ENCODE results near the gene PDE4D.
"Not testable (repeated sequence)": the region's sequence is repeated elsewhere in the genome, so short reads cannot be mapped to it uniquely, and the experiment has no call there.

The PDE4D gene

DNA sequence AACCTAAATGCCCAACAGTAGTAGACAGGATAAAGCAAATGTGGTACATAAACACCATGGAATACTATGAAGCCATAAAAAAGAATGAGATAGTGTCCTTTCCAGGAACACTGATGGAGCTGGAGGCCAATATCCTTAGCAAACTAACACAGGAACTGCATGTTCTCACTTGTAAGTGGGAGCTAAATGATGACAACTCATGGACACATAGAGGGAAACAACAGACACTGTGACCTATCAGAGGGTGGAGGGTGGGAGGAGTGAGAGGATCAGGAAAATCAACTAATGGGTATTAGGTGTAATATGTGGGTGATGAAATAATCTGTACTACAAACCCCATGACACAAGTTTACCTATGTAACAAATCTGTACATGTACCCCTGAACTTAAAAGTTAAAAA is 805.0 kb downstream of the PDE4D start:
- no peak for DNase-seq

DNA sequence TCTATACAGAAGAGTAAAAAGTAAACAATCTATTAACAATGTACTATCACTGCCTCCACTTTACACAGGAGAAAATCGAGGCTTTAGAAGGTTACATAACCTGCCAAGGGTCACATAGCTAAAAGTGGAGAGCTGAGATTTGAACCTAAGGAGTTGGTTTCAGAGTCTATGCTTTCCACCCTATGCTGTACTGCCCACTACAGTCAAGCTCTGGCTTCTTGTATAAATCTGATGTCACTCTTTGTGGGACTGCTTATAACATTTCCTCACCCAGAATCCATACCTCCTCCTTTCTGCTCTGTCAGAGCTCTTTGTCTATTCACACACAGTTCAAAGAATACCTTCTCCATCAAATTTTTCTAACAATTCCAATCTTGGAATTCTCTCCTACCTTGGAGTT is 807.5 kb downstream of the PDE4D start:
- no peak for DNase-seq

DNA sequence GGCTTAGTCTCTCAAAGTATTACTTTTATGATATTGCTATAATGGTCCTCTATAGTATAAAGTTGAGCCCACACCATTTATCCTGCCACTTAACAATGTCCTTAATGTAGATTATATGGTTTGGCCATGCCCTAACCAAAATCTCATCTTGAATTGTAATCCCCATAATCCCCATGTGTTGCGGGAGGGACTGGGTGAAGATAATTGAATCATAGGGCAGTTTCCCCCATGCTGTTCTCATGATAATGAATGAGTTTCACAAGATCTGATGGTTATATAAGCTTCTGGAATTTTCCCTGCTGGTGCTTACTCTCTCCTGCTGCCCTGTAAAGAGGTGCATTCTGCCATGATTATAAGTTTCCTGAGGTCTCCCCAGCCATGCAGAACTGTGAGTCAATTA is 811.8 kb downstream of the PDE4D start:
- no peak for DNase-seq

DNA sequence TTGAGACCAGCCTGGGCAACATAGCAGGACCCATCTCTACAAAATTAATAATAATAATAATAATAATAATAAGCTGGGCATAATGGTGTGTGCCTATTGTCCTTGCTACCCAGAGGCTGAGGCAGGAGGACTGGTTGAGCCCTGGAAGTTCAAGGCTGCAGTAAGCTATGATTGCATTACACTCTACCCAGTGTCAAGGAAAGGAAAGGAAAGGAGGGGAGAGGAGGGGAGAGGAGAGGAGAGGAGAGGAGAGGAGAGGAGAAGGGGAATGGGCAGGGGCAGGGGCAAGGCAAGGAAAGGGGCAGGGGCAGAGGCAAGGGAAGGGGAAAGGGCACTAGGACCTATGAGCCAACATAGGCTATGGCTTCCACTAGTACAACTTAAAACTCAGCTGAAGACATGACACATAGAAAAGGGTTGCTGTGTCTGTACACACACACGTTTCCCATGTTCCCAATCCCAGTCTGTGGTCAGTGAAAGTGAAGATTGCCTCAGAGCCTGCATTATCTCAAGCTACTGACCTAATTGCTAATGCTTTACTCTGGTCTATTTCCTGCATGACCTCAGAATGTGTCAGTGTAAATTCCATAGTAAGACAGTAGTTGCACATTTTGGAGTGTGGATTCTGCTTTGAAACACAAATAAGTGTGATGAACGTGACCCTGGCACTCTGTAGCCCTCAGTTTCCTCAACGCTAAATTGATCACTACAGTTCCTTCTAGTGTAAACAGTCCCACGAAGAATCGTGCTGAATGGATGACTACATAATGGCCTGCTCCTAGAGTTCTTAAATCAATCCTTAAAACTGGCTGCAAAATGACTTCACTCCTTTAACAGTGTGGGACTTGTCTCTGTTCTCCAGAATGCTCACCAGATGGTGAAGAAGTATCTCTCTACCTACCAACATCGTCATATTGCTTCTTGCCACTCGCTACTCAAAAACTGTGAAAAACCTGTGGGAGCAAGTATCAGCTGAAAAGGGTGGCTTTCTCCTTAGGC is 813.6 kb downstream of the PDE4D start:
- DNase-seq: no peak

DNA sequence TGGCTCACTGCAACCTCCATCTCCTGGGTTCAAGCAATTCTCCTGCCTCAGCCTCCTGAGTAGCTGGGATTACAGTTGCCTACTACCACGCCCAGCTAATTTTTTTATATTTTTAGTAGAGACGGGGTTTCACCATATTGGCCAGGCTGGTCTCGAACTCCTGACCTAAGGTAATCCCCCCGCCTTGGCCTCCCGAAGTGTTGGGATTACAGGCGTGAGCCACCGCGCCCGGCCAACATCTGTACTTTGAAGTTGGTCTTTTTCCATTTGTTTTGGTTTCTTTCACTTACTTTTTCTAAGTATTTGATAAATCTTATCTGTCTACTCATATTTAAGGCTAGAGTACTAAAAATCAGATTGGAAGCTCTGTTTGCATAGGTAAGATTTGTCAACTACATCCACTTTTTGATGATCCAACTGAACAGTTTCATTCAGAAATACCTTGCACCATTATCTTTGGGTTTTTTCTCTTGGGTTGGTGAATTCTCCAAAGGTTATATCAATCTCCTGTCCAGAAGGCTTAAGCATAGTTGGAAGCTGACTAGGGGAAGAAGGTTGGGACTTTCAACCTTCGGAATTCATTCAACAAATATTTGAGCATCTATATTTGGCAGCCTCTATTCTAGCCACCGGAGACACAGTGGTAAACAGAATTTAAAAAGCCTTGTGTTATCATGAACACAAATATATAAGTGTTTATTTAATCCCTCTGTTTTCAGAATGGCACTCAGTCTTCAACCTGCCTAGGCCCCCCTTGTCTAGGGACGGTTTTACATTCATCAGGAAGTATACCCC is 821.6 kb downstream of the PDE4D start:
- DNase-seq: no peak

DNA sequence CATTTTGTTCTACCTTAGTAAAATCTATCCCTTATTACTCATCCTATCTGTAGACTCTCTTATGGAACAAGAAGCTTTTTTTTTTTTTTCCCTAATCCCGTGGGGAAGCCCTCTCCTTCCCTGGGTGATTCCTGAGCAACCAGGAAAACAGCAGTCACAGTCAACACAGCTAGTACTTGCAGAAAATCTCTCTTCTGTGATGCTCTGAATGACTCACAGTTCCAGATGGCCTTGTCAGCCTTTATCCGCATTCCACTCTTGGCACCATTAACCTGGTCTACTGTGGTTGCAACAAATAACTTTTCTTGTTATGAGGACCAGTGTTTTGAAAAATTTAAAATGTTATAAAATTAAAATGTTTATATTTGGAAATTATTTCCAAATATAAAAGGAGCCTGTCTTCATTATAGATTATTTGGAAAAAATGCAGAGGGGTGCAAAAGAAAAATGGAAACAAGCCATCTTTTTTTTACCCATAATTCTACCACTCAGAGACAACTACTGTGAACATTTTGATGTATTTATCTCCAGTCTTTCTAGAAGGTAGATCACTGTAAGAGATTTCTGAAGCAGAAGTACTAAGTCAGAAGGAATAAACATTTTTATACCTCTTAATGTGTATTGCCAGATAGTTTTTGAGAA is 824.0 kb downstream of the PDE4D start:
- DNase-seq: no peak

DNA sequence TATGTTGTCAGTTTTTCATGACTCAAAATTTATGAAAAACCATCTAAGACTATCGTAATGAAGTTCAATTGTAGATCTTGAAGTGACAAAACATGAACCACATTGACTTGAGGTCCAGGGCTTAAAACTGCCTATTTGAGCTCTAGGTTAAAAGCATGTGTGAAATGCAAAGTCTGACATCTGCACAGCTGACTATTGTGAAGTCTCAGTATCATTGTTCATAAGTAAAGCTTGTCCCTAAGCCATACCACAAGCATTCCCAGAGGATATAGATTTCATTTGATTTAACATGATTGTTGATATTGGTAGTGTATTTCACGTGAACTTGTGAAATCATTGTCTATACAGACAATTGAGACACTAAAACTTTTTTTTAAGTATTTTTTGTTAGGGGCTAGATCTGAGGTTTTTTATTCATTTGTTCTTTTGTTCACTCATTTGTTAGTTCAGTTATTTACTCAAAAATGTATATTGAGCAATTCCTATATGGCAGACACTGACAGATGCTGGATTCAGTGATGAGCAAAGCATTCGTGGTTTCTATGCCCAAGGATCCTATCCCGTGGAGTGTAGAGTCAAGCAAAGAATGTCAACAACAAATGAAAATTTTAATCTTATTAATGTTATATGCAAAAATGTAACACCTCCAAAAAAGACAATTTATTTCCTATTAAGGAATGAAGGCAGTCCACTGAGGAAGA is 825.4 kb downstream of the PDE4D start:
- DNase-seq: no peak

DNA sequence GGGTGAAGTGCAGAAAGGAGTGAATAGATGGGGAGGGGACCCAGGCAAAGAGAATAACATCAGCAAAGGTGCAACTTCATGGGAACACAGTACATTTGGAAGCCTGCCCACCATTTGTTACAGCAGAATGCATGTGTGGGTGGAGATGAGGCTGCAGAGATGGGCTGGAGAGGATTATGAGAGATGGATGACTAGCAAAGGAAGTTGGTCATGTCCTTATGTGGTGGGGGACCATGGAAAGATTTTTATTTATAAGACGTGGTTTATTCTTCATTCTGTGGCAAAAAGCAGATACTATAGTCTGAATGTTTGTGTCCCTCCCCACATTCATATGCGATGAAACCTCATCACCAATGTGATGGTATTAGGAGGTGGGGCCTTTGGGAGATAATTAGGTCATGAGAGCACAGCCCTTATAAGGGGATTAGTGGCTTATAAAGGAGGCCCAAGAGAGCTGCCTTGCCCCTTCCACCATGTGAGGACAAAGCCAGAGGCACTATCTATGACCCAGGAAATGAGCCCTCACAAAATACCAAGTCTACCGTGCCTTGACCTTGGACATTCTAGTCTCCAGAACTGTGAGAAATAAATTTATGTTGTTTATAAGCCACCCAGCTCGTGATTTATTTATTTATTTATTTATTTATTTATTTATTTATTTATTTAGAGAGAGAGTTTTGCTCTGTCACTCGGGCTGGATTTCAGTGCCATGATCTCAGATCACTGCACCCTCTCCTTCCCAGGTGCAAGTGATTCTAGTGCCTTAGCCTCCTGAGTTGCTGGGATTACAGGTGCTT is 827.0 kb downstream of the PDE4D start:
- no peak for DNase-seq

DNA sequence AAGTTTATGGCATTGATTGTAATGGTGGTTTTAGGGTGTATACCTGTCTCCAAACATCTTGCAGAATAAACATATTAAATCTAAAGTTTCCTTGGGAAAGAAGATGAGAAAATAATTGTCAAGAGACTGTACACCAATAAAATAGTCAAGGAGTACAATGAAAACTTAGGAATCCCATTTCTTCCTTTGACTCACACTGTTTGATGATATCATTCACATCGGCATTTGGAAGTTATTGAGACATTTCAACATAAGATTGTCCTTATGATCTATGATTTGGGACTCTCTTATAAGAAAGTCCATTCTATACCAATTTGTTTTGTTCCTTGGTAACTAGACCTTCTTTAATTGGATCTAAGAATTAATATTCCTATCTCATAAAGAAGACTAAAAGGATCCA is 828.0 kb downstream of the PDE4D start:
- DNase-seq: no peak

DNA sequence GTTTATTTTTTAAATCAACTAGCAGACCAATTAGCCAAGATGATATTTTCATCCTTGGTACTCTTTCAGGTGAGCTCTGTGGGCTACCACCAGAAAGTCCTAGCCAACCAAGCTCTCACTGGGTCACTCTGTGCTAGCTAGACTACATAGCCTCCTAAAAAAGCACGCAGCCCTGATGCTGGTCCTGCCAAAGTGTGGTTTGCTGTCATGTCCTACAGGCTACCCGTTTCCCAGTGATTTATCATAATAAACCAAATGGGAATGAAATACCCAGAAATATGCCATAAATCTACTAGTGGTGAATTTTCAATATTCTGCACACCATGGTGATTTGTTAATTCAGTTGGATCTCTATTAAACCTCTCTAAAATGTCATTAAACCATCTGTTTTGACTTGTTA is 829.2 kb downstream of the PDE4D start:
- no peak for DNase-seq

DNA sequence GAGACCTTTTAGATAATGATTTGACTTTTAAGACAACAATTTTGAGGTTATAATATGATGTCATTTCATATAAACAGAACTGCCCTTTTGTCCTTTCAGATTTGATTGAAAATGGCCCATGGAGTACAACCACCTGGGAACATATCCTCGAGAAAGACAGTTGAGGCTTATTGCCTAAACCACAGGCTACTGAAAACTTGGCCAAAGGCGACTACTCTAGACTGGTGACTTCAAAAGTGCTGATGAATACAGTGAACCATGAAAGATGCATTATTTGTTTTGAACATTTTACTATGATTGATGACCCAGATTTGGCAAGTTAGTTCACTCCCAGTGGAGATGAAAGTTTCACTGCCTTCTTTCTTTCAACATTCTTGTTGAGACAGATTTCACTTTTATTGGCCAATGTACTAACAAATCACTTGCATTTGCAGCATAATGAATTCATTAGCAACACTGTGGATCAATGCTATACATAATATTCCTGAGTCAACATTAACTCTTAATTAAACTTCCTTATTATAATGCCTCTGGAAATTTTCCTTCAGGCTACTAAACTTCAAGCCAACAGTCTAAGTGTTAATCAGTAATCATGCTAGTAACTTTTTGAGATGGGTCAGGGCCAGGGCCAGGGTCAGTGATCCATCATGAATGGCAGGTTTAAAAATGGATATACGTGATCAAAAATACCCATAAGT is 830.4 kb downstream of the PDE4D start:
- DNase-seq: no peak

DNA sequence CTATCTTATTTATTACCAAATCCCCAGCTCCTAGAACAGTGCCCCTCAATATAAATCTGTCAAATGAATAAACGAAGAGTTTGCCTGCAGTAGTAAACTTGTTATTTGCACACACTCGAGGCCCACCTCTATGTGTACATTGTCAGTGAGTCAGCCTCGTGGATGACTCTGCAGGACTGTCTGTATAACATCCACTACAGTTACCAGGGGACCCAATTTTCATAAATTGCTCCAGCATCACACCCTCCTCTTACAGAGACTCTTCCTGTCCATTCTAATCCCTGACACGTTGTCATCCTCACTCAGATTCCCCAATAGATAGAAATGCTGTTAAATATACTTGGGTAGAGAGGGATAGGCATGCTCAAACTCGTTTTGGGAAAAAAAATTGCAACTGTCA is 832.1 kb downstream of the PDE4D start:
- DNase-seq: no peak

DNA sequence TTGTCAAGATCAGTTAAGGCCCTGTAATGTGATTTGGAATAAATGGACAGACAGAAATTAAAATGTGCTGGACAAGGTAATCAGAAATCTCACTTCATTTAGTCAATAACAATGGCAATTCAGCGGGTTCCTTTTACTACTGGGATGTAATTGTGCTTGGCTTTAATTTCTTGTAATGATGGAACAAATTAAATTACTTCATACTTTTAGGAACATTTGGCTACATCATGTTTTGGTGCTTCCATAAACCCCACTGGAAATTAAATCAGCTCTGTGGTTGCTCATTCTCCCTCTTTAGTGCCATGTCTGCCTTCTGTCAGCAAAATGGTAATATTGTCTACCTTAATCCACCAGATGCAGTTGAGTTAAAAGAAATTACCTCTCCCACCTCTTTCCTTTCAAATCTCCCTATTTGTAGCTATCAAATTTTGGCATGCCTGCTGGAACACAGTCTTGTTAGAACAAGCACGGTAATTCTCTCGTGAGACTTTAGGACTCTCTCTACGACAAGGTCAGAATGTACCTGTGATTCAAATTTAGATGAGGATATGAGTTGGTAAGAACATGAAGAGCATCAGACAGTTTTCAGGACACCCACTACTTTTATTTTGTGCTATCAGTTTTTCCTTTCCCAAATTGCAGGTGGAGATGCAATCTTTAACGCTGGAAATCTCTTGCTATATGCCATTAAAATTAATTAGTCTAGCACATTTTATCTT is 834.4 kb downstream of the PDE4D start:
- no peak for DNase-seq

DNA sequence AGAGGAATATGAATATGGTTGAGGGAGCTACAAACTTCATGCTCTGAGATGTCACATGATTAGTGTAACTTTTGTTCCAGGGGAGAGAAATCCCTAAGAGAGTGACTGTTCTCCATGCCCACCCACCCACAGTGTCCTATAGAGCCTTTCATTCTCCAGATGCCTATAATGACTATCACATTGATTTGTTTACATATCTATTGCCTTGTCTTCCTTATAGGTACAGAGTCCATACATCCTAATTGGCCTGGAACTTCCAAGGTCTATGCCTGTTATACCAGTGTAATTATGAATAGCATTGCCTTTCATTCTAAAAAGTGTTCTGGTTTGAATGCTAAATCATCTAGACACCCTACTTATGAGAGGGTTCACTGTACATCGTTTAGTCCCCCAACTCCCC is 835.3 kb downstream of the PDE4D start:
- DNase-seq: no peak

DNA sequence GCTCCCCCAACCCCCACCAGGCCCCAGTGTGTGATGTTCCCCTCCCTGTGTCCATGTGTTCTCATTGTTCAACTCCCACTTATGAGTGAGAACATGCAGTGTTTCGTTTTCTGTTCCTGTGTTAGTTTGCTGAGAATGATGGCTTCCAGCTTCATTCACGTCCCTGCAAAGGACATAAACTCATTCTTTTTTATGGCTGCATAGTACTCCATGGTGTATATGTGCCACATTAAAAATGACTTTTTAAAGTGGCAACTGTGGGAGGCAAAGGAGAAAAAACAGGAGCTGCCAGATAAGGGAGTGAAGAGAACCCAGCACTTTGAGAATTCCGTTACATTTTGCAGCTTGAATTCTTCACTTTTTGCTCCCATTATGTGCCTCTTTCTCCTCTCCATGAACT is 836.9 kb downstream of the PDE4D start:
- not testable (repeated sequence) for DNase-seq

DNA sequence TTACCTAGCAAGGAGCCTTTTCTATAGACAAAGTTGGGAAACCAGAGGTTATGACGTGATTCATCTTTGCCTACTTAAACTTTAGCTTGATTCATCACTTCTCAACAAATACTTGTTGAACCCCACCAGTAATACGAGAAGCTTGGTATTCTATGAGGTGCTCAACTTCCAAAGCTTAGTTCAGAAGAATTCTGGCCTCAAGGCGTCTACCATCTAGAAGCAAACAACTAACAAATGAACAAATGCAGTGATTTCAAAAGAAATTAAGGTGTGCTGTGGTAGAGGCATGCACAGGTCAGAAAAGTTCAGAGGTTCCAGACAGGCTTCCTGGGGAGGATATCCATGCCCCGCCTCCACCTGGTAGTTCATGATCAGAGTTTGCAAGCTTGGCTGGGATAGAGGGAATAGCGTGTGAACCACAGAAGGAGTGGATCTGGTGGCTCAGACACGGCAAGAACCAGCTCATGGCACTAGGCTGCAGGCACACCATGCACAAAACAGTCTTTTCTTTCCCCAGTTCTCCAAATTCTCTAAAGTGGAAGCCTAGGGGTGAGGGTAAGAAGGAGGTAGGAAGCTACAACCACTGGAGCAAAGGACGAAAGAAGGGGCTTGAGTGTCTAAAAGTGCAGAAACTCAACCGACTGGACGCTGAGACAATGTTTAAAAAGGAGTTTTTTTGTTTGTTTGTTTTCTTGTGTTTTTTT is 837.6 kb downstream of the PDE4D start:
- DNase-seq: no peak

DNA sequence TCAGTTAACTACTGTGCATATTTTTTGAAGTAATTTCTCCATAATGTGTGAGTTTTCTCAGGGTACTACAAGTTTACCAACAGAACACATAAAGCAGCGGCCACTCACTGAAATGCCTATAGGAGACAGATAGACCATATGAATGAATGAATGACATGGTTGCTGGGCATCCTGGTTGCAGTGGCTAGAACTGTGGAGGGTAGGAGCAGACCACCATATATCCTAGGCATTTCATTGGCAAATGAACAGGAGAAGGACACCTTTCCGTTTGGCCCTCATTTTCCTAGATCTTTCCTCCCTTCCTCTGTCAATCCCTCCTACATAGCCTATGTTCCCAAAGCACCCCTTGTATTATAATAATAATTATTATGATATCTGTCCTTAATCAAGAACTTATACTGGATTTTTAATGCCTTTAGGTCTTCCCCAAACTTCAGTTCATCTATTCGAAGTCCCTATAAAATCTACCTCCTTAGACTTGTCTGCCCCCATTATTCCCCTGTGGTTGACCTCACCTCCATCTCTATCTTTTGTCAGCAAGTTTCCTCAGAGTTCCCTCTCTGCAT is 838.5 kb downstream of the PDE4D start:
- no peak for DNase-seq

DNA sequence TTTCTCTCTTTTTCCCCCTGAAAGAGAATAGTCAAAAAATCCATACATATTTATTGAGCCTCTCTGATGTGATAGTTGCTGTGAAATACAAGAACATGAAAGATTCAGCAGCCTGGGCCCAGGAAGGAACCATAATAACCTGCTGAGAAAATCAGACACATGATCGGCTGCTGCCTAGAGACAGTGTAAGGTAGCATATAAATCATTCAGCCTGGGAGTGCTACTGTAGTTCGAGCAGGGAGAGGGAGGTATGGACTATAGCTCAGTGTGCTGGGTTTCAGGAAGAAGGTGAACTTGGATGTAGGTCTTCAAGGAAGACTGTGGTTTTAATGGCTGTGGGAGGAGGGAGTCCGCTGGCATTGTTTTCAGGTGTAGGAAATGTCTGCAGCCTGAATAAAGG is 841.6 kb downstream of the PDE4D start:
- no peak for DNase-seq

DNA sequence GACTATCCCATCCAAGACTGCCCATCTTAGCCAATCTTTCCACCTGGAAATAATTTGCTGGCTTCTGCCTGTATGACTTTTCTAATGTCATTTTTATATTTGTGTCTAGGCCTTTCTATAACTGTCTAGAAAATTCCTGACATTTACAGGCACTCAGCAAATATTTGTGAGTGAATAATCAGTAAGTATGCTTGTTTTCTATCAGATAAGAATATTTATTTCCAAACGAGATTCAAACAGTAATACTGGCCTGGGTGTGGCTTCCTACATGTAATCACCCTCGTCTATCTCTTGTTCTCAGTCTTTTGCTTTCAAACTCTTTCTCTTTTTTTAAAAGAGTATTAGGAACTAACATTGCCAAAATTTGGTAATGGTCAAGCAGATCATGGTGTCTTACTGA is 844.4 kb downstream of the PDE4D start:
- no peak for DNase-seq

All from NCI-H510A treated with DMSO at 0.1 percent for 48 hours (cell line).